ENCODE measurements around the gene JHY. TPM values are rescaled to one million over a fixed set of nuclear protein-coding genes. Genes with fewer than 3 reads are reported as not detected.
A peak's percentile ranks its signal among the peaks of the same experiment; 100 is the strongest.

JHY gene
- total RNA-seq, result 10 to 100 TPM in 1 of 2 donors, 1 to 10 TPM in 1; 4.5 to 10.9 TPM

DNA sequence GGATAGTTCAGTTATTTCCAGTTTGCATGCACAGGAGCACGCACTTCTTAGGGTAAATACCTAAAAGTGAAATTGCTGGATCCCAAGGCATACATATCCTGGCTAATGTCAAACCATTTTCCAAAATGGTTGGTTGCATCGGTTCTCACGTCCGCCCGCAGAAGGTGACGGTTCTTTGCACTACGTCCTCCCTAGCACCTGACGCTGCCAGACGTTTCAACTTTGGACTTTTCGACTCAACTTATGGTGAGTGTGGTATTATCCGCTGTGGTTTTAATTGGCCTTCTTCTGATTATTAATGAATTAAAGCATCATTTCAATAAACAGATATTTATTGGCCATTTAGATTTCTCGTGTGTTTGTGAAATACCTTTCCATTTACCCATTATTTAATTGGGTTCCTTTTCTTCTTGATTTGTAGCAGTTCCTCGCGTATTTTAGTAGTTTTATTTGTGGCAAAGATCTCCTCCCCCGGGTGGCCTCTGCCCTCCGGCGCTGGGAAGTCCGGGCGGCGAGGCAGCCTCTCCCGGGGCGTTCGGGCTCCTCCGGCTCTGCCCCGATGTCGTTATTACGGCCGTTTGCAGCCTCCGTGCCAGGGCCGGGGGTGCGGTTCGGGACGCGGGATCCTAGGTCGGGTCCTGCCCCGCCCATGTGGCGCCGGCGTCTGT, at the start of gene JHY:
JHY (plus strand) TSS at position 571 of the 668 bp plus-strand sequence. CDS start 3,091 bp downstream, outside the sequence.
- peak within 1 kb of the TSS; percentile 84 to 86 for H3K27ac ChIP-seq
- H3K36me3 ChIP-seq, result no peaks in the 10 kb centered on the region
- TF ChIP-seq POLR2AphosphoS5 (IDR thresholded peaks at IDR 0.05) (no peak), POLR2A (IDR thresholded peaks at IDR 0.05) (no peak)
- TF ChIP-seq, protein P1, sequence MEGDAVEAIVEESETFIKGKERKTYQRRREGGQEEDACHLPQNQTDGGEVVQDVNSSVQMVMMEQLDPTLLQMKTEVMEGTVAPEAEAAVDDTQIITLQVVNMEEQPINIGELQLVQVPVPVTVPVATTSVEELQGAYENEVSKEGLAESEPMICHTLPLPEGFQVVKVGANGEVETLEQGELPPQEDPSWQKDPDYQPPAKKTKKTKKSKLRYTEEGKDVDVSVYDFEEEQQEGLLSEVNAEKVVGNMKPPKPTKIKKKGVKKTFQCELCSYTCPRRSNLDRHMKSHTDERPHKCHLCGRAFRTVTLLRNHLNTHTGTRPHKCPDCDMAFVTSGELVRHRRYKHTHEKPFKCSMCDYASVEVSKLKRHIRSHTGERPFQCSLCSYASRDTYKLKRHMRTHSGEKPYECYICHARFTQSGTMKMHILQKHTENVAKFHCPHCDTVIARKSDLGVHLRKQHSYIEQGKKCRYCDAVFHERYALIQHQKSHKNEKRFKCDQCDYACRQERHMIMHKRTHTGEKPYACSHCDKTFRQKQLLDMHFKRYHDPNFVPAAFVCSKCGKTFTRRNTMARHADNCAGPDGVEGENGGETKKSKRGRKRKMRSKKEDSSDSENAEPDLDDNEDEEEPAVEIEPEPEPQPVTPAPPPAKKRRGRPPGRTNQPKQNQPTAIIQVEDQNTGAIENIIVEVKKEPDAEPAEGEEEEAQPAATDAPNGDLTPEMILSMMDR (IDR thresholded peaks at IDR 0.05), result no peak
- DNase-seq (ENCODE audit: low spot score), result no peak
- 26% methylated on average over 38 of the region's 39 CpGs for WGBS
- intact Hi-C loops (cut with DNase I), result no loop called here
- H3K4me3 ChIP-seq, result peak within 1 kb of the TSS; percentile 64 to 73
- no peaks in the 10 kb centered on the region for H3K9me3 ChIP-seq
- H3K27me3 ChIP-seq (replicated peaks; ENCODE audit: insufficient read depth), result no peaks in the 10 kb centered on the region
- no peaks in the 10 kb centered on the region for H3K4me1 ChIP-seq (replicated peaks)

DNA sequence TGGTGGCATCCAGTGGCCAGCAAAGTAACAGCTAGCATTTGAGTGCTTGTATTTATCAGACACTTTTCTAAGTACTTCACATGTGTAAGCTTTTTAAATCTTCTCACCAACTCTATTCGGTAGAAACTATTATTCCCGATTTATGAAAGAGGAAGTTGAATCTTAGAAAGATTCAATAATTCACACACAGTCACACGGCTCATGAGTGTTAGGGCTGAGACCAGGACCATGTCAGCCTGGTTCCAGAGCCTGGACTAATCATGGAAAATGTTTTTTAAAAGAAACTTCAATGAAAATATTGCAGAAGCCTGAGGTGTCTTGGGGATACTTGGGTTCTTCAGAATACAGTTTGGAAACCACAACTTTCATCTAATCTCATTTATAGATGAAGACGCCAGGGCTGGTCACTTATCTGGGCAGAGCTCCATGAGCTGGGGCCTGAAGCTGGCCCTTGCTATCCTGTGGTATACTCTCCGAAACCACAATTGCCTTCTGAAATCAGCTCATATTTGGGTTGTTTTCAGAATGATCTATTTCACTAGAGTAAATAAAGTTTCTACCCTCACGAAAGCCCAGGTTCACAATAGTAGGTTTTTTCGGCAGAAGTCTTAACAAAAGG, 48.6 kb upstream of the JHY start:
- TF ChIP-seq POLR2A (IDR thresholded peaks at IDR 0.05), result no peak
- TF ChIP-seq POLR2AphosphoS5 (IDR thresholded peaks at IDR 0.05), result no peak
- TF ChIP-seq, protein P1 (IDR thresholded peaks at IDR 0.05), result no peak
- no peak for DNase-seq (ENCODE audit: low spot score)
- Histone ChIP-seq H3K27ac (no peak overlapping the region), H3K4me1 (replicated peaks) (no peaks in the 10 kb centered on the region), H3K9me3 (no peaks in the 10 kb centered on the region), H3K4me3 (no peak overlapping the region), H3K36me3 (no peaks in the 10 kb centered on the region), H3K27me3 (replicated peaks; ENCODE audit: insufficient read depth) (no peaks in the 10 kb centered on the region)
- intact Hi-C loops (cut with DNase I), result no loop called here
- 83% methylated on average over 7 of the region's 7 CpGs for WGBS

- no peak overlapping the region for H3K4me3 ChIP-seq
Observed at GRCh38 chr11:122836916-122837315, 45.6 kb upstream of the JHY start.

GRCh38 chr11:122837528-122838346, 44.8 kb upstream of the JHY start:
- Histone ChIP-seq H3K27ac (no peak overlapping the region), H3K36me3 (no peaks in the 10 kb centered on the region), H3K4me1 (replicated peaks) (no peaks in the 10 kb centered on the region), H3K4me3 (no peak overlapping the region), H3K9me3 (no peaks in the 10 kb centered on the region), H3K27me3 (replicated peaks; ENCODE audit: insufficient read depth) (no peaks in the 10 kb centered on the region)
- TF ChIP-seq POLR2AphosphoS5 (IDR thresholded peaks at IDR 0.05) (no peak), POLR2A (IDR thresholded peaks at IDR 0.05) (no peak)
- TF ChIP-seq, protein P1 (IDR thresholded peaks at IDR 0.05), result no peak
- intact Hi-C loops (cut with DNase I), result no loop called here
- 93% methylated on average over 4 of the region's 4 CpGs for WGBS
- DNase-seq (ENCODE audit: low spot score), result no peak

More at GRCh38 chr11:122836916-122837315, 45.6 kb upstream of the JHY start:
- intact Hi-C loops (cut with DNase I), result no loop called here
- H3K27ac ChIP-seq, result no peak overlapping the region
- H3K4me1 ChIP-seq (replicated peaks), result no peaks in the 10 kb centered on the region
- TF ChIP-seq, protein P1 (IDR thresholded peaks at IDR 0.05), result no peak
- no peak for TF ChIP-seq POLR2AphosphoS5 (IDR thresholded peaks at IDR 0.05)
- no peak for TF ChIP-seq POLR2A (IDR thresholded peaks at IDR 0.05)
- no peaks in the 10 kb centered on the region for H3K9me3 ChIP-seq
- no peaks in the 10 kb centered on the region for H3K36me3 ChIP-seq
- H3K27me3 ChIP-seq (replicated peaks; ENCODE audit: insufficient read depth), result no peaks in the 10 kb centered on the region
- DNase-seq (ENCODE audit: low spot score), result no peak

Measured in prostate gland (tissue), 2 donors.